COR-L47 (cell line): Measurements from ENCODE around the gene TAF6.

Source experiments
- DNase-seq: peaks from one replicate; lab custom pipeline; 2025; lab: John Stamatoyannopoulos, UW

TAF6 gene

GRCh38 chr7:100119072-100119969 is at the start of gene TAF6, which contains the start of gene CNPY4:
Gene TAF6 (minus strand): TSS chr7:100119358. CDS start chr7:100114209, 5,149 bp downstream.
Gene CNPY4 (plus strand): TSS chr7:100119634. CDS start chr7:100119745, 111 bp downstream.
- peak; percentile 96 for DNase-seq

GRCh38 chr7:100167912-100168323 is 48.8 kb upstream of the TAF6 start:
- no peak for DNase-seq

GRCh38 chr7:100166970-100167911 is 48.1 kb upstream of the TAF6 start:
- DNase-seq = no peak

GRCh38 chr7:100166317-100166940 is 47.3 kb upstream of the TAF6 start:
- DNase-seq = no peak

- DNase-seq = no peak
Measured at GRCh38 chr7:100163871-100164270, 44.7 kb upstream of the TAF6 start.

- DNase-seq = no peak
Measured at GRCh38 chr7:100163006-100163531, 43.9 kb upstream of the TAF6 start.

- no peak for DNase-seq
Measured at GRCh38 chr7:100160067-100160466, 40.9 kb upstream of the TAF6 start.

- DNase-seq = no peak
Measured at GRCh38 chr7:100159099-100159623, 40.0 kb upstream of the TAF6 start.

- DNase-seq = peak; percentile 75
Measured at GRCh38 chr7:100158229-100159098, 39.3 kb upstream of the TAF6 start, which contains the start of gene TRAPPC14. Gene TRAPPC14 (minus strand): TSS chr7:100158723. CDS start chr7:100158499, 224 bp downstream.

GRCh38 chr7:100157334-100158228 is 38.4 kb upstream of the TAF6 start:
- DNase-seq = no peak

GRCh38 chr7:100157069-100157333 is 37.8 kb upstream of the TAF6 start:
- no peak for DNase-seq

GRCh38 chr7:100156331-100157068 is 37.3 kb upstream of the TAF6 start:
- DNase-seq = no peak

- no peak for DNase-seq
Measured at GRCh38 chr7:100155553-100156317, 36.6 kb upstream of the TAF6 start.

- DNase-seq = no peak
Measured at GRCh38 chr7:100154651-100155491, 35.7 kb upstream of the TAF6 start.

- no peak for DNase-seq
Measured at GRCh38 chr7:100153708-100154535, 34.8 kb upstream of the TAF6 start.

- DNase-seq = no peak
Measured at GRCh38 chr7:100152937-100153666, 33.9 kb upstream of the TAF6 start.
